GM23338 (cell line): Measurements from ENCODE around the gene OSBPL3. TPM values are rescaled to one million over a fixed set of nuclear protein-coding genes. Genes with fewer than 3 reads are reported as not detected.

ENCODE experiments used
- ATAC-seq: fragments of 200-7000 bp; cut with Tn5 transposase; 3 replicates; pipeline ENCODE4 v1.9.1; 2020
- DNase-seq: peaks from one replicate; pipeline ENCODE4 v3.0.0-alpha.2; 2015; ENCODE audit warnings: low spot score
- H2AFZ ChIP-seq: fragments of 200-600 bp; sonication (generic); 2 replicates; pipeline ENCODE4 v1.8.0; 2016; ENCODE audit warnings: antibody characterized with exemption, mild to moderate bottlenecking, moderate library complexity
- H3F3A ChIP-seq: fragments of 200-600 bp; sonication (generic); replicated peaks from 2 replicates; pipeline ENCODE4 v1.8.0; 2017; ENCODE audit warnings: antibody characterized with exemption, mixed run types, low read depth
- H3K27ac ChIP-seq: fragments of 200-600 bp; sonication (generic); 2 replicates; pipeline ENCODE4 v1.6.1; 2016; ENCODE audit warnings: low read depth
- H3K27me3 ChIP-seq: fragments of 200-600 bp; sonication (generic); 2 replicates; pipeline ENCODE4 v1.8.0; 2016; ENCODE audit warnings: mild to moderate bottlenecking, mixed run types, moderate library complexity; ENCODE audit not compliant: insufficient read depth
- H3K36me3 ChIP-seq: fragments of 200-600 bp; sonication (generic); 2 replicates; pipeline ENCODE4 v1.8.0; 2016; ENCODE audit warnings: mild to moderate bottlenecking; ENCODE audit not compliant: insufficient read depth
- H3K4me1 ChIP-seq: fragments of 200-600 bp; sonication (generic); 2 replicates; pipeline ENCODE4 v1.8.0; 2016; ENCODE audit warnings: mild to moderate bottlenecking, moderate library complexity; ENCODE audit not compliant: insufficient read depth
- H3K4me2 ChIP-seq: fragments of 200-600 bp; sonication (generic); 2 replicates; pipeline ENCODE4 v1.7.1; 2017; ENCODE audit warnings: mixed run types
- H3K4me3 ChIP-seq: fragments of 200-600 bp; sonication (generic); 2 replicates; pipeline ENCODE4 v1.6.1; 2016; ENCODE audit warnings: mixed run types
- H3K79me2 ChIP-seq: fragments of 200-600 bp; sonication (generic); replicated peaks from 2 replicates; pipeline ENCODE4 v1.8.0; 2017; ENCODE audit warnings: mild to moderate bottlenecking; ENCODE audit not compliant: insufficient read depth
- H3K9me2 ChIP-seq: fragments of 200-600 bp; sonication (generic); 2 replicates; pipeline ENCODE4 v1.8.0; 2017; ENCODE audit not compliant: insufficient read depth
- H4K20me1 ChIP-seq: fragments of 200-600 bp; sonication (generic); replicated peaks from 2 replicates; pipeline ENCODE4 v1.8.0; 2017; ENCODE audit warnings: mild to moderate bottlenecking; ENCODE audit not compliant: insufficient read depth
- H3K27ac Mint-ChIP-seq: 2 replicates; pipeline ENCODE4 v1.8.0; 2020; ENCODE audit warnings: inconsistent platforms, mild to moderate bottlenecking, moderate library complexity, mixed read lengths
- H3K27me3 Mint-ChIP-seq: 3 replicates; pipeline ENCODE4 v1.8.0; 2022; ENCODE audit warnings: low read depth, mild to moderate bottlenecking, moderate library complexity, mixed read lengths, inconsistent platforms; ENCODE audit not compliant: insufficient read depth, poor library complexity
- H3K36me3 Mint-ChIP-seq: 3 replicates; pipeline ENCODE4 v1.8.0; 2021; ENCODE audit warnings: low read depth, mild to moderate bottlenecking, inconsistent platforms, moderate library complexity, mixed read lengths
- H3K4me1 Mint-ChIP-seq: 3 replicates; pipeline ENCODE4 v1.8.0; 2020; ENCODE audit warnings: mild to moderate bottlenecking, inconsistent platforms, mixed read lengths
- H3K4me3 Mint-ChIP-seq: 3 replicates; pipeline ENCODE4 v1.8.0; 2021; ENCODE audit warnings: moderate library complexity, mild to moderate bottlenecking, inconsistent platforms, mixed read lengths
- H3K9me3 Mint-ChIP-seq: 3 replicates; pipeline ENCODE4 v1.8.0; 2020; ENCODE audit warnings: moderate library complexity, mild to moderate bottlenecking, inconsistent platforms, mixed read lengths
- CREB1 ChIP-seq: fragments of 250-450 bp; sonication (Bioruptor Pico); IDR thresholded peaks from 2 replicates; pipeline ENCODE4 v1.5.0; 2020; ENCODE audit warnings: low read depth, mild to moderate bottlenecking, moderate library complexity
- CTCF ChIP-seq, 2 experiments: fragments of 200-600 bp in 1 of 2; sonication (generic) in 1 of 2; conservative IDR thresholded peaks; 2 replicates each; pipeline versions ENCODE4 v1.5.1 to v1.6.1; 2016 to 2017; ENCODE audit warnings: antibody characterized with exemption in 2 of 2, low read depth in 2 of 2, mild to moderate bottlenecking in 2 of 2, moderate library complexity in 1 of 2
- EZH2 ChIP-seq: fragments of 200-600 bp; sonication (generic); IDR thresholded peaks from one replicate; pipeline ENCODE4 v1.8.0; 2017; ENCODE audit warnings: antibody characterized with exemption, mild to moderate bottlenecking, low read depth; ENCODE audit not compliant: unreplicated experiment
- EZH2phosphoT487 ChIP-seq: fragments of 200-600 bp; sonication (generic); IDR thresholded peaks from one replicate; pipeline ENCODE4 v1.8.1; 2018; ENCODE audit warnings: antibody characterized with exemption; ENCODE audit not compliant: unreplicated experiment
- JUNB ChIP-seq: IDR thresholded peaks from one replicate; pipeline ENCODE4 v1.6.1; 2016; ENCODE audit warnings: antibody characterized with exemption; ENCODE audit not compliant: unreplicated experiment
- ZNF114 ChIP-seq: fragments of 250-450 bp; sonication (Bioruptor Pico); IDR thresholded peaks from 2 replicates; pipeline ENCODE4 v1.5.0; 2020; ENCODE audit warnings: mild to moderate bottlenecking, moderate library complexity
- ZNF331 ChIP-seq: fragments of 250-450 bp; sonication (Bioruptor Pico); IDR thresholded peaks from 2 replicates; pipeline ENCODE4 v1.5.0; 2020; ENCODE audit warnings: low read depth, mild to moderate bottlenecking, moderate library complexity
- polyA plus RNA-seq: library from polyadenylated mRNA; unstranded; fragments of >200 nt; fragmentation: Nextera tagmentation; extraction: Ambion mirVana; gene quantifications from 2 replicates; pipeline ENCODE4 v1.2.1, GENCODE V29; 2016
- total RNA-seq: library from RNA; depleted of rRNA; stranded (reverse); fragments of >200 nt; shearing (Covaris generic); gene quantifications from 2 replicates; pipeline ENCODE4 v1.2.3, GENCODE V29; 2014

Gene OSBPL3
- total and polyA plus RNA-seq, 2 experiments from 2014 or later, result 7.2 to 15.7 TPM

GRCh38 chr7:24981171-24981951 is 1.4 kb upstream of the OSBPL3 start:
- Histone ChIP-seq H3K4me3 (peak overlapping the region; percentile 80), H3K79me2 (peaks cover 22% of the 10 kb centered on the region), H3K4me1 (peaks cover 41% of the 10 kb centered on the region), H3F3A (peaks cover 17% of the 10 kb centered on the region; the same call in 1 of the 2 replicates), H3K9me2 (no peaks in the 10 kb centered on the region), H4K20me1 (peaks cover 16% of the 10 kb centered on the region), H3K27ac (no peak overlapping the region), H3K36me3 (peaks cover 3% of the 10 kb centered on the region; the same call in 1 of the 2 replicates), H3K27me3 (peaks cover 61% of the 10 kb centered on the region), H2AFZ (peak overlapping the region; percentile 98), H3K4me2 (peak overlapping the region; percentile 72)
- H3K27me3 Mint-ChIP-seq, result peaks cover 33% of the 10 kb centered on the region
- H3K4me3 Mint-ChIP-seq, result peak overlapping the region; percentile 80
- DNase-seq (peak; percentile 50), ATAC-seq (peak; percentile 3)
- H3K9me3 Mint-ChIP-seq, result peaks cover 18% of the 10 kb centered on the region
- H3K4me1 Mint-ChIP-seq, result peaks cover 47% of the 10 kb centered on the region
- H3K36me3 Mint-ChIP-seq, result peaks cover 14% of the 10 kb centered on the region
- no peak overlapping the region for H3K27ac Mint-ChIP-seq
- TF ChIP-seq CTCF (conservative IDR thresholded peaks at IDR 0.05; ENCODE audit: low read depth in 2 of 2) (no peak), EZH2 (peak; percentile 54), EZH2phosphoT487 (no peak)

GRCh38 chr7:24980534-24981170 is 674 bp upstream of the OSBPL3 start:
- Mint-ChIP-seq H3K27me3 (peaks cover 33% of the 10 kb centered on the region), H3K4me3 (peak overlapping the region; percentile 80), H3K36me3 (peaks cover 14% of the 10 kb centered on the region), H3K9me3 (peaks cover 18% of the 10 kb centered on the region), H3K27ac (peak overlapping the region; percentile 74), H3K4me1 (peaks cover 54% of the 10 kb centered on the region)
- TF ChIP-seq CREB1 (CRISPR knock-in tag) (no peak), EZH2 (peak; percentile 51)
- H4K20me1 ChIP-seq, result peaks cover 16% of the 10 kb centered on the region
- DNase-seq (peak; percentile 45), ATAC-seq (peak; percentile 24)
- peak overlapping the region; percentile 98; the same call in 1 of the 2 replicates for H2AFZ ChIP-seq
- H3K4me1 ChIP-seq, result peaks cover 48% of the 10 kb centered on the region
- peak overlapping the region; percentile 46; the same call in 1 of the 2 replicates for H3K27ac ChIP-seq
- H3K79me2 ChIP-seq, result peaks cover 26% of the 10 kb centered on the region
- peaks cover 61% of the 10 kb centered on the region for H3K27me3 ChIP-seq
- H3K4me2 ChIP-seq, result peak overlapping the region; percentile 72
- no peaks in the 10 kb centered on the region for H3K9me2 ChIP-seq
- H3F3A ChIP-seq, result peaks cover 17% of the 10 kb centered on the region; the same call in 1 of the 2 replicates
- peaks cover 3% of the 10 kb centered on the region; the same call in 1 of the 2 replicates for H3K36me3 ChIP-seq
- peak overlapping the region; percentile 80 for H3K4me3 ChIP-seq

GRCh38 chr7:24979470-24979862 is 512 bp downstream of the OSBPL3 start:
- DNase-seq (no peak), ATAC-seq (peak; percentile 66)
- Histone ChIP-seq H3K4me3 (peak overlapping the region; percentile 80), H3K4me2 (peak overlapping the region; percentile 92), H3K27ac (no peak overlapping the region), H2AFZ (peak overlapping the region; percentile 84), H3K4me1 (peaks cover 51% of the 10 kb centered on the region), H3K36me3 (peaks cover under 1% of the 10 kb centered on the region; the same call in 1 of the 2 replicates), H3K9me2 (no peaks in the 10 kb centered on the region), H3K27me3 (peaks cover 61% of the 10 kb centered on the region), H3F3A (peaks cover 17% of the 10 kb centered on the region; the same call in 1 of the 2 replicates), H4K20me1 (peaks cover 16% of the 10 kb centered on the region), H3K79me2 (peaks cover 38% of the 10 kb centered on the region)
- H3K4me3 Mint-ChIP-seq, result peak overlapping the region; percentile 80
- TF ChIP-seq JUNB (no peak), EZH2phosphoT487 (no peak), CTCF (conservative IDR thresholded peaks at IDR 0.05; ENCODE audit: low read depth in 2 of 2) (peak; percentile 27 to 54; a peak in 3 of 4 replicates), ZNF331 (CRISPR knock-in tag) (no peak), ZNF114 (CRISPR knock-in tag) (no peak)
- peaks cover 57% of the 10 kb centered on the region for H3K4me1 Mint-ChIP-seq
- H3K27ac Mint-ChIP-seq, result no peak overlapping the region
- peaks cover 33% of the 10 kb centered on the region for H3K27me3 Mint-ChIP-seq
- H3K9me3 Mint-ChIP-seq, result peaks cover 9% of the 10 kb centered on the region
- peaks cover 7% of the 10 kb centered on the region for H3K36me3 Mint-ChIP-seq
